OCI-LY7 (cell line): ENCODE data around the gene ZGPAT. TPM values are rescaled to one million over a fixed set of nuclear protein-coding genes. Genes with fewer than 3 reads are reported as not detected.
A peak's percentile ranks its signal among the peaks of the same experiment; 100 is the strongest.

ENCODE experiments used
- BruUV-seq: library from RNA; stranded (reverse); fragments of 400-500 nt; replicated peaks from 2 replicates; lab custom pipeline; 2021; lab: Mats Ljungman, UMichigan
- CTCF ChIA-PET: fragments of 300-600 bp; sonication (Branson Sonifier 250); formaldehyde crosslinking; loops from one replicate; lab custom pipeline; 2022; ENCODE audit warnings: antibody characterized with exemption; ENCODE audit not compliant: unreplicated experiment; lab: Charles Lee
- POLR2A ChIA-PET: fragments of 300-600 bp; sonication (Branson Sonifier 250); formaldehyde crosslinking; loops from one replicate; lab custom pipeline; 2022; ENCODE audit warnings: antibody characterized with exemption; lab: Charles Lee
- DNase-seq: peaks from one replicate; pipeline ENCODE4 v3.0.0-alpha.2; 2015; ENCODE audit warnings: low spot score
- H2AFZ ChIP-seq: fragments of 200-600 bp; sonication (generic), shearing (Covaris generic); 2 replicates; pipeline ENCODE4 v1.6.1; 2014; ENCODE audit warnings: mild to moderate bottlenecking, antibody characterized with exemption, low read length, moderate library complexity
- H3K27ac ChIP-seq: fragments of 200-600 bp; sonication (generic); 2 replicates; pipeline ENCODE4 v1.5.1; 2014; ENCODE audit warnings: mixed run types, low read depth, mild to moderate bottlenecking, moderate library complexity, low read length, inconsistent platforms; ENCODE audit not compliant: poor library complexity, severe bottlenecking
- H3K36me3 ChIP-seq: fragments of 200-600 bp; sonication (generic); 2 replicates; pipeline ENCODE4 v1.6.1; 2014; ENCODE audit warnings: mild to moderate bottlenecking, antibody characterized with exemption, low read length, moderate library complexity, mixed read lengths; ENCODE audit not compliant: insufficient read depth
- H3K4me1 ChIP-seq: fragments of 200-600 bp; sonication (generic); 2 replicates; pipeline ENCODE4 v1.5.1; 2014; ENCODE audit warnings: mild to moderate bottlenecking, low read length; ENCODE audit not compliant: insufficient read depth, poor library complexity, severe bottlenecking
- H3K4me2 ChIP-seq: fragments of 200-600 bp; sonication (generic); 2 replicates; pipeline ENCODE4 v1.6.1; 2014; ENCODE audit warnings: mild to moderate bottlenecking, low read length
- H3K4me3 ChIP-seq: fragments of 200-600 bp; sonication (generic); 2 replicates; pipeline ENCODE4 v1.5.1; 2014; ENCODE audit warnings: mild to moderate bottlenecking, low read depth, low read length; ENCODE audit not compliant: poor library complexity, severe bottlenecking
- H3K79me2 ChIP-seq: fragments of 200-600 bp; sonication (generic); 2 replicates; pipeline ENCODE4 v1.6.1; 2016; ENCODE audit warnings: low read depth, mild to moderate bottlenecking, low read length, moderate library complexity, mixed read lengths; ENCODE audit not compliant: insufficient read depth
- H3K9me2 ChIP-seq: fragments of 200-600 bp; sonication (generic); 2 replicates; pipeline ENCODE4 v1.6.1; 2016; ENCODE audit warnings: mild to moderate bottlenecking, low read length, mixed read lengths; ENCODE audit not compliant: insufficient read depth
- H3K9me3 ChIP-seq: fragments of 200-600 bp; sonication (generic); 2 replicates; pipeline ENCODE4 v1.6.1; 2014; ENCODE audit warnings: mild to moderate bottlenecking, mixed run types, low read length, mixed read lengths
- H4K20me1 ChIP-seq: fragments of 200-600 bp; sonication (generic); 2 replicates; pipeline ENCODE4 v1.6.1; 2014; ENCODE audit warnings: mild to moderate bottlenecking, antibody characterized with exemption, low read length, moderate library complexity, mixed read lengths; ENCODE audit not compliant: insufficient read depth
- EZH2phosphoT487 ChIP-seq: fragments of 200-600 bp; sonication (generic); IDR thresholded peaks from 2 replicates; pipeline ENCODE4 v1.6.1; 2018; ENCODE audit warnings: low read depth, borderline replicate concordance, mild to moderate bottlenecking, mixed run types, antibody characterized with exemption, low read length, moderate library complexity, mixed read lengths
- intact Hi-C: fragments of 100-400 bp; cut with micrococcal nuclease; formaldehyde crosslinking; loops from one replicate; pipeline ENCODE4 v1.10.0; 2022; ENCODE audit not compliant: unreplicated experiment
- total RNA-seq, 2 experiments: library from RNA; depleted of rRNA in 1 of 2; stranded (reverse); fragments of >200 nt in 1 of 2; shearing (Covaris generic) in 1 of 2; gene quantifications; 2 replicates each; pipeline ENCODE4 v1.2.3, GENCODE V29; 2014 to 2022
- TF ChIP-seq, protein P1 (sequence below): fragments of 200-600 bp; sonication (generic); conservative IDR thresholded peaks from 2 replicates; pipeline ENCODE4 v1.5.1; 2014; ENCODE audit warnings: mild to moderate bottlenecking, antibody characterized with exemption, low read length, moderate library complexity, mixed read lengths

ZGPAT gene
- total RNA-seq, 2 experiments from 2014 or later = 43.9 to 55.4 TPM

- no TSS peak for BruUV-seq
- no peak for TF ChIP-seq EZH2phosphoT487
- TF ChIP-seq, protein P1, sequence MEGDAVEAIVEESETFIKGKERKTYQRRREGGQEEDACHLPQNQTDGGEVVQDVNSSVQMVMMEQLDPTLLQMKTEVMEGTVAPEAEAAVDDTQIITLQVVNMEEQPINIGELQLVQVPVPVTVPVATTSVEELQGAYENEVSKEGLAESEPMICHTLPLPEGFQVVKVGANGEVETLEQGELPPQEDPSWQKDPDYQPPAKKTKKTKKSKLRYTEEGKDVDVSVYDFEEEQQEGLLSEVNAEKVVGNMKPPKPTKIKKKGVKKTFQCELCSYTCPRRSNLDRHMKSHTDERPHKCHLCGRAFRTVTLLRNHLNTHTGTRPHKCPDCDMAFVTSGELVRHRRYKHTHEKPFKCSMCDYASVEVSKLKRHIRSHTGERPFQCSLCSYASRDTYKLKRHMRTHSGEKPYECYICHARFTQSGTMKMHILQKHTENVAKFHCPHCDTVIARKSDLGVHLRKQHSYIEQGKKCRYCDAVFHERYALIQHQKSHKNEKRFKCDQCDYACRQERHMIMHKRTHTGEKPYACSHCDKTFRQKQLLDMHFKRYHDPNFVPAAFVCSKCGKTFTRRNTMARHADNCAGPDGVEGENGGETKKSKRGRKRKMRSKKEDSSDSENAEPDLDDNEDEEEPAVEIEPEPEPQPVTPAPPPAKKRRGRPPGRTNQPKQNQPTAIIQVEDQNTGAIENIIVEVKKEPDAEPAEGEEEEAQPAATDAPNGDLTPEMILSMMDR = no peak
- Histone ChIP-seq H3K79me2 (peaks cover 46% of the 10 kb centered on the region), H3K4me1 (peaks cover 21% of the 10 kb centered on the region), H3K36me3 (peaks cover 56% of the 10 kb centered on the region), H2AFZ (no peak overlapping the region), H3K4me2 (peak overlapping the region; percentile 79; the same call in 1 of the 2 replicates), H4K20me1 (peaks cover 8% of the 10 kb centered on the region; the same call in 1 of the 2 replicates), H3K9me3 (no peaks in the 10 kb centered on the region), H3K27ac (no peak overlapping the region), H3K4me3 (no peak overlapping the region), H3K9me2 (no peaks in the 10 kb centered on the region)
- intact Hi-C loops = loop anchor here (2.0 to 5.0 kb wide), 2 partner anchors 41 to 82 kb away; no protein-coding TSS in a partner anchor
- ChIA-PET POLR2A (interaction anchor here (0.7 kb wide), 1 partner anchor 64 kb away, joined by 4 read pairs; no protein-coding TSS in a partner anchor), CTCF (no interaction called here)
- DNase-seq = no peak
Measured at GRCh38 chr20:63705232-63706026, 2.4 kb upstream of the ZGPAT start.

DNA sequence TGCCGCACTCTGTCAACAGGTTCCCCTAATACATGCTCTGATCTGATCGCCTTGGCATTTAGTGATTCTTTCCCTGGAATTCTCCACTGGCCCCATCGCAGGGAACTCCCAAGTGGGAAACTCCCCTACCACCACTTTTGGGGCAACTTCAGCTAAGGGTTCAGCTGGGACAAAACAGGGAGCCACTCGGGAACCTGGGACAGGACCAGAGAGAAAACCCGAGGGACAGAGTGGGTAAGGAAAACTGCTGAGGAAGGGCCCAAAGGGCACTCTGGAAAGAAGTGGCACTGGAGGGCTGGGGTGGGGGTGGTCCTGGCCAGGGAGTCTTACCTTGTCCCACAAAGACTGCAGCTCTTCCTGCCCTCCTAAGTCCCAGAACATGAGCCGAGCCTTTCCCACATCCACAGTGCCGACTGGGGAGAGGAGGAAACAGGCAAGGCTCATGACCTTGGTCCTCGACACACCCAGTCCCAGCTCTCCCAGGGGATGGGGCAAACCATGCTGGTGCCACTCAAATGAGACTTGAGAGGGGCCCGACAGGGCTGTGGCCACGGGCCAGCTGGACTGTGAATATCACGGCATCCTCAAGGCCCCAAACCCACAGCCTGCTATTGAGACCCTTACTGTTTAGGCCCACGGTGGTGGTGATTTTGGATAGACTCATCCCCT is 1.7 kb upstream of the ZGPAT start:
- H3K79me2 ChIP-seq = peaks cover 53% of the 10 kb centered on the region
- BruUV-seq = TSS peak; percentile 61

More for the DNA sequence above, 1.7 kb upstream of the ZGPAT start:
- Histone ChIP-seq H3K36me3 (peaks cover 63% of the 10 kb centered on the region), H3K9me2 (no peaks in the 10 kb centered on the region), H2AFZ (no peak overlapping the region), H3K4me1 (peaks cover 28% of the 10 kb centered on the region), H3K9me3 (no peaks in the 10 kb centered on the region), H4K20me1 (peaks cover 8% of the 10 kb centered on the region; the same call in 1 of the 2 replicates), H3K27ac (peak overlapping the region; percentile 71), H3K4me3 (peak overlapping the region; percentile 97), H3K4me2 (peak overlapping the region; percentile 79)
- CTCF ChIA-PET = interaction anchor here (0.8 kb wide), 1 partner anchor 30 kb away, joined by 5 read pairs; the partner anchor contains the start of gene LIME1
- POLR2A ChIA-PET = interaction anchor here (0.7 kb wide), 1 partner anchor 65 kb away, joined by 4 read pairs; no protein-coding TSS in a partner anchor
- TF ChIP-seq, protein P1 = no peak
- no peak for TF ChIP-seq EZH2phosphoT487
- DNase-seq = no peak
- intact Hi-C loops = loop anchor here (2.0 to 5.0 kb wide), 2 partner anchors 41 to 81 kb away; no protein-coding TSS in a partner anchor
